SK-N-MC (cell line): ENCODE results near the gene CAGE1.

Experiments used
- EZH2 ChIP-seq: fragments of 200-600 bp; sonication (generic); IDR thresholded peaks from one replicate; pipeline ENCODE4 v1.6.1; 2017; ENCODE audit warnings: antibody characterized with exemption
- FOXP2 ChIP-seq: optimal IDR thresholded peaks from 2 replicates; pipeline ENCODE3; 2011; ENCODE audit warnings: mild to moderate bottlenecking, moderate library complexity; ENCODE audit not compliant: insufficient read depth; ENCODE audit errors: extremely low read length, control extremely low read depth
- POLR2AphosphoS5 ChIP-seq: IDR thresholded peaks from 2 replicates; pipeline ENCODE4 v1.6.1; 2012; ENCODE audit warnings: mild to moderate bottlenecking, low read depth, low read length, borderline replicate concordance

GRCh38 chr6:7341989-7342742, 47.4 kb downstream of the CAGE1 start:
- no peak for TF ChIP-seq EZH2
- TF ChIP-seq POLR2AphosphoS5, result no peak
- no peak for TF ChIP-seq FOXP2
